ENCODE results near the gene TTC16.
"Not testable (repeated sequence)": the region's sequence is repeated elsewhere in the genome, so short reads cannot be mapped to it uniquely, and the experiment has no call there.

TTC16 gene

GRCh38 chr9:127769929-127770582 lies 54.2 kb downstream of the TTC16 start:
- DNase-seq, result no peak

- no peak for DNase-seq
Observed at GRCh38 chr9:127770583-127770904, 54.7 kb downstream of the TTC16 start.

- peak; percentile 62 for DNase-seq
Observed at GRCh38 chr9:127770905-127771569, 55.2 kb downstream of the TTC16 start.

- no peak for DNase-seq
Observed at GRCh38 chr9:127771570-127772189, 55.8 kb downstream of the TTC16 start.

- no peak for DNase-seq
Observed at GRCh38 chr9:127772603-127773002, 56.7 kb downstream of the TTC16 start.

GRCh38 chr9:127773272-127773671 lies 57.4 kb downstream of the TTC16 start:
- no peak for DNase-seq

GRCh38 chr9:127773981-127774380 lies 58.1 kb downstream of the TTC16 start:
- DNase-seq, result no peak

GRCh38 chr9:127776195-127776923 lies 60.5 kb downstream of the TTC16 start:
- DNase-seq, result no peak

- no peak for DNase-seq
Observed at GRCh38 chr9:127776924-127777289, 61.0 kb downstream of the TTC16 start.

- DNase-seq, result no peak
Observed at GRCh38 chr9:127777368-127777980, 61.6 kb downstream of the TTC16 start.

- no peak for DNase-seq
Observed at GRCh38 chr9:127778280-127779135, 62.6 kb downstream of the TTC16 start, which contains the start of gene SH2D3C. SH2D3C (minus strand) TSS chr9:127778666; CDS start chr9:127778627, 39 bp downstream.

GRCh38 chr9:127779136-127779981 lies 63.5 kb downstream of the TTC16 start:
- DNase-seq, result no peak

- DNase-seq, result no peak
Observed at GRCh38 chr9:127780126-127780885, 64.4 kb downstream of the TTC16 start.

GRCh38 chr9:127780909-127781308 lies 65.0 kb downstream of the TTC16 start:
- not testable (repeated sequence) for DNase-seq
